IMR-90 (cell line): ENCODE data around the gene WDR27. TPM values are rescaled to one million over a fixed set of nuclear protein-coding genes. Genes with fewer than 3 reads are reported as not detected.

Source experiments
- ATAC-seq: fragments of 200-7000 bp; cut with Tn5 transposase; 2 replicates; pipeline ENCODE4 v1.9.1; 2020; ENCODE audit warnings: low read depth, mild to moderate bottlenecking, moderate library complexity
- BruUV-seq: library from RNA; stranded (reverse); fragments of 400-500 nt; replicated peaks from 2 replicates; lab custom pipeline; 2021; lab: Mats Ljungman, UMichigan
- CTCF ChIA-PET: fragments of 300-600 bp; formaldehyde crosslinking; extraction: SDS; loops from one replicate; lab custom pipeline; 2021; ENCODE audit warnings: antibody characterized with exemption; lab: Yijun Ruan, JAX
- POLR2A ChIA-PET: fragments of 300-600 bp; sonication (Branson Sonifier 250); formaldehyde crosslinking; loops from one replicate; lab custom pipeline; 2022; ENCODE audit warnings: antibody characterized with exemption; ENCODE audit not compliant: unreplicated experiment; lab: Charles Lee
- DNase-seq: peaks from one replicate; pipeline ENCODE4 v3.0.0; 2013
- H2AFZ ChIP-seq: replicated peaks from 2 replicates; pipeline ENCODE3; 2013; ENCODE audit warnings: low read length, mild to moderate bottlenecking; ENCODE audit not compliant: poor library complexity
- H2AK5ac ChIP-seq: 2 replicates; pipeline ENCODE4 v1.6.1; 2013; ENCODE audit warnings: low read depth, low read length, inconsistent platforms
- H2AK9ac ChIP-seq: replicated peaks from 2 replicates; pipeline ENCODE3; 2013; ENCODE audit warnings: mild to moderate bottlenecking, low read depth, low read length, moderate library complexity; ENCODE audit not compliant: poor library complexity
- H2BK120ac ChIP-seq: 2 replicates; pipeline ENCODE4 v1.6.1; 2013; ENCODE audit warnings: low read depth, low read length, inconsistent platforms
- H2BK15ac ChIP-seq: 3 replicates; pipeline ENCODE4 v1.6.1; 2013; ENCODE audit warnings: low read depth, low read length, inconsistent platforms
- H2BK20ac ChIP-seq: 2 replicates; pipeline ENCODE4 v1.6.1; 2013; ENCODE audit warnings: low read depth, mild to moderate bottlenecking, inconsistent platforms, low read length, moderate library complexity
- H2BK5ac ChIP-seq: 2 replicates; pipeline ENCODE4 v1.6.1; 2013; ENCODE audit warnings: mild to moderate bottlenecking, low read depth, low read length, inconsistent platforms; ENCODE audit not compliant: poor library complexity, severe bottlenecking
- H3K14ac ChIP-seq: replicated peaks from 2 replicates; pipeline ENCODE4 v1.6.1; 2013; ENCODE audit warnings: low read depth, low read length, inconsistent platforms
- H3K18ac ChIP-seq: 2 replicates; pipeline ENCODE4 v1.6.1; 2013; ENCODE audit warnings: low read depth, low read length, control low read depth
- H3K23ac ChIP-seq: 2 replicates; pipeline ENCODE4 v1.6.1; 2013; ENCODE audit warnings: low read depth, low read length, inconsistent platforms
- H3K27ac ChIP-seq: 2 replicates; pipeline ENCODE4 v1.5.1; 2013; ENCODE audit warnings: mild to moderate bottlenecking, control low read depth, low read length; ENCODE audit not compliant: insufficient read depth
- H3K27me3 ChIP-seq: 2 replicates; pipeline ENCODE4 v1.6.1; 2013; ENCODE audit warnings: low read length; ENCODE audit not compliant: control insufficient read depth, insufficient read depth
- H3K36me3 ChIP-seq: 2 replicates; pipeline ENCODE4 v1.6.1; 2013; ENCODE audit warnings: low read length, mixed read lengths; ENCODE audit not compliant: control insufficient read depth, insufficient read depth
- H3K4ac ChIP-seq: 2 replicates; pipeline ENCODE4 v1.6.1; 2013; ENCODE audit warnings: low read depth, low read length, inconsistent platforms
- H3K4me1 ChIP-seq: 2 replicates; pipeline ENCODE4 v1.6.1; 2013; ENCODE audit warnings: low read length, mixed read lengths; ENCODE audit not compliant: control insufficient read depth, insufficient read depth
- H3K4me2 ChIP-seq: 2 replicates; pipeline ENCODE4 v1.6.1; 2013; ENCODE audit warnings: low read depth, mild to moderate bottlenecking, control low read depth, low read length, moderate library complexity
- H3K4me3 ChIP-seq: 2 replicates; pipeline ENCODE4 v1.5.1; 2013; ENCODE audit warnings: low read depth, mild to moderate bottlenecking, control low read depth, low read length, moderate library complexity; ENCODE audit not compliant: insufficient read depth
- H3K56ac ChIP-seq: 2 replicates; pipeline ENCODE4 v1.6.1; 2013; ENCODE audit warnings: low read length, inconsistent platforms; ENCODE audit not compliant: insufficient read depth; ENCODE audit errors: extremely low read depth
- H3K79me1 ChIP-seq, 2 experiments: 2 replicates each; pipeline ENCODE4 v1.6.1; 2013; ENCODE audit warnings: low read length in 2 of 2, inconsistent platforms in 1 of 2, low read depth in 1 of 2
- H3K9ac ChIP-seq: 2 replicates; pipeline ENCODE4 v1.6.1; 2013; ENCODE audit warnings: low read depth, low read length, control low read depth
- H3K9me1 ChIP-seq: 2 replicates; pipeline ENCODE4 v1.6.1; 2013; ENCODE audit warnings: low read length, inconsistent platforms; ENCODE audit not compliant: insufficient read depth
- H3K9me3 ChIP-seq: 2 replicates; pipeline ENCODE4 v1.6.1; 2013; ENCODE audit warnings: low read length; ENCODE audit not compliant: control insufficient read depth, insufficient read depth
- H4K20me1 ChIP-seq: 2 replicates; pipeline ENCODE4 v1.6.1; 2013; ENCODE audit warnings: low read length, inconsistent platforms; ENCODE audit not compliant: insufficient read depth
- H4K5ac ChIP-seq: 2 replicates; pipeline ENCODE4 v1.6.1; 2013; ENCODE audit warnings: mild to moderate bottlenecking, low read depth, low read length, control low read depth
- H4K8ac ChIP-seq, 2 experiments: 2 replicates each; pipeline ENCODE4 v1.6.1; 2013; ENCODE audit warnings: low read depth in 2 of 2, low read length in 2 of 2, control low read depth in 1 of 2, inconsistent platforms in 1 of 2
- H4K91ac ChIP-seq: 2 replicates; pipeline ENCODE4 v1.6.1; 2013; ENCODE audit warnings: low read depth, low read length, inconsistent platforms; ENCODE audit not compliant: insufficient read depth
- BHLHE40 ChIP-seq: fragments of 150-350 bp; IDR thresholded peaks from 2 replicates; pipeline ENCODE4 v1.6.1; 2016; ENCODE audit warnings: mild to moderate bottlenecking, low read depth, low read length
- CEBPB ChIP-seq: IDR thresholded peaks from 2 replicates; pipeline ENCODE4 v1.6.1; 2012; ENCODE audit warnings: low read depth, low read length, improper control_type of control experiment
- CHD1 ChIP-seq: IDR thresholded peaks from 2 replicates; pipeline ENCODE4 v1.6.1; 2012; ENCODE audit warnings: low read depth, low read length, improper control_type of control experiment
- CTCF ChIP-seq: conservative IDR thresholded peaks from 2 replicates; pipeline ENCODE4 v1.5.1; 2012; ENCODE audit warnings: mild to moderate bottlenecking, low read depth, low read length, improper control_type of control experiment
- ELK1 ChIP-seq: fragments of 150-350 bp; IDR thresholded peaks from 2 replicates; pipeline ENCODE4 v1.6.1; 2016; ENCODE audit warnings: low read depth, mild to moderate bottlenecking, low read length, moderate library complexity, borderline replicate concordance
- FOS ChIP-seq: fragments of 150-350 bp; IDR thresholded peaks from 2 replicates; pipeline ENCODE4 v1.6.1; 2016; ENCODE audit warnings: low read depth, low read length
- MAFK ChIP-seq: IDR thresholded peaks from 2 replicates; pipeline ENCODE4 v1.6.1; 2012; ENCODE audit warnings: low read depth, low read length, improper control_type of control experiment
- MAZ ChIP-seq: IDR thresholded peaks from 2 replicates; pipeline ENCODE4 v1.6.1; 2012; ENCODE audit warnings: low read depth, mild to moderate bottlenecking, low read length, improper control_type of control experiment, moderate library complexity, borderline replicate concordance
- MXI1 ChIP-seq: IDR thresholded peaks from 2 replicates; pipeline ENCODE4 v1.6.1; 2012; ENCODE audit warnings: low read depth, mild to moderate bottlenecking, low read length, moderate library complexity, borderline replicate concordance
- NFE2L2 ChIP-seq: fragments of 150-350 bp; IDR thresholded peaks from 2 replicates; pipeline ENCODE4 v1.6.1; 2016; ENCODE audit warnings: low read depth, mild to moderate bottlenecking, low read length
- POLR2A ChIP-seq: IDR thresholded peaks from 2 replicates; pipeline ENCODE4 v1.6.1; 2012; ENCODE audit warnings: mild to moderate bottlenecking, low read depth, low read length
- RAD21 ChIP-seq: IDR thresholded peaks from 2 replicates; pipeline ENCODE4 v1.6.1; 2012; ENCODE audit warnings: low read length, improper control_type of control experiment
- RCOR1 ChIP-seq: IDR thresholded peaks from 2 replicates; pipeline ENCODE4 v1.6.1; 2012; ENCODE audit warnings: mild to moderate bottlenecking, low read length, improper control_type of control experiment; ENCODE audit not compliant: insufficient replicate concordance
- RFX5 ChIP-seq: IDR thresholded peaks from 2 replicates; pipeline ENCODE4 v1.8.0; 2012; ENCODE audit warnings: low read depth, mild to moderate bottlenecking, low read length, moderate library complexity
- SMC3 ChIP-seq: fragments of 150-350 bp; IDR thresholded peaks from 2 replicates; pipeline ENCODE4 v1.6.1; 2016; ENCODE audit warnings: low read depth, mild to moderate bottlenecking, antibody characterized with exemption, low read length, moderate library complexity
- USF2 ChIP-seq: fragments of 150-350 bp; IDR thresholded peaks from 2 replicates; pipeline ENCODE4 v1.6.1; 2017; ENCODE audit warnings: mild to moderate bottlenecking, antibody characterized with exemption, low read length, low read depth
- WGBS, 2 experiments: methylation state at CpG; one replicate each; pipeline versions ENCODE4 v1.1.5 to v1.1.7; 2013; ENCODE audit warnings: missing lambda C conversion rate in 2 of 2; ENCODE audit not compliant: insufficient read length in 1 of 2; ENCODE audit errors: extremely low coverage in 2 of 2; 5-methylcytosine and 5-hydroxymethylcytosine counted together
- dilution Hi-C: fragments of 300-500 bp; cut with HindIII; formaldehyde crosslinking; loops from one replicate; pipeline ENCODE4 v1.14.3; 2018; ENCODE audit warnings: low sequenced_read_pairs; ENCODE audit not compliant: unreplicated experiment
- in situ Hi-C: fragments of 300-500 bp; cut with MboI; formaldehyde crosslinking; loops from 3 replicates; pipeline ENCODE4 v1.14.3; 2019; ENCODE audit warnings: low sequenced_read_pairs, inconsistent platforms, mixed read lengths
- intact Hi-C: fragments of 100-400 bp; cut with micrococcal nuclease; formaldehyde crosslinking; loops from 2 replicates; pipeline ENCODE4 v1.10.0; 2022
- polyA plus RNA-seq, 3 experiments: library from polyadenylated mRNA; depleted of rRNA; stranded (reverse); fragments of >200 nt; gene quantifications; 2 replicates each; pipeline ENCODE4 v1.2.3, GENCODE V29; 2012; ENCODE audit warnings: low replicate concordance in 1 of 3
- total RNA-seq: library from RNA; depleted of rRNA; stranded (reverse); fragments of >200 nt; gene quantifications from 2 replicates; pipeline ENCODE4 v1.2.3, GENCODE V29; 2012

The WDR27 gene
- total and polyA plus RNA-seq, 2 of the 4 experiments (the other 2 are of a cell fraction), result 7.0 to 18.5 TPM

GRCh38 chr6:169626169-169626568 lies 75.7 kb downstream of the WDR27 start:
- no CpG with 5 or more reads among the region's 8 CpGs for WGBS, 2 experiments
- H3K9ac ChIP-seq, result no peak overlapping the region
- H2AK9ac ChIP-seq, result no peak overlapping the region
- no peak overlapping the region for H3K14ac ChIP-seq
- ATAC-seq (no peak), DNase-seq (no peak)
- CTCF ChIA-PET, result no interaction called here
- no peak overlapping the region for H2AK5ac ChIP-seq
- no peak overlapping the region for H2BK120ac ChIP-seq
- H3K4ac ChIP-seq, result no peak overlapping the region
- no peak overlapping the region for H4K8ac ChIP-seq
- H4K5ac ChIP-seq, result no peak overlapping the region
- peaks cover 6% of the 10 kb centered on the region for H3K9me1 ChIP-seq
- H3K36me3 ChIP-seq, result peaks cover 33% of the 10 kb centered on the region
- H2BK20ac ChIP-seq, result no peak overlapping the region
- H2BK5ac ChIP-seq, result no peak overlapping the region
- H3K4me2 ChIP-seq, result no peak overlapping the region
- no peak overlapping the region for H3K23ac ChIP-seq
- no peaks in the 10 kb centered on the region for H3K27me3 ChIP-seq
- no peak overlapping the region; the same call in 2 of the 3 replicates for H2BK15ac ChIP-seq
- intact Hi-C loops (no loop called here), dilution Hi-C loops (no loop called here), in situ Hi-C loops (no loop called here)
- H3K9me3 ChIP-seq, result no peaks in the 10 kb centered on the region; the same call in 1 of the 2 replicates
- no TSS peak for BruUV-seq
- H3K4me1 ChIP-seq, result peaks cover 5% of the 10 kb centered on the region
- H4K20me1 ChIP-seq, result no peaks in the 10 kb centered on the region
- no peaks in the 10 kb centered on the region; a peak in 1 of 4 replicates for H3K79me1 ChIP-seq
- no peak overlapping the region for H3K18ac ChIP-seq
- H4K91ac ChIP-seq, result no peak overlapping the region
- POLR2A ChIA-PET, result no interaction called here
- H3K27ac ChIP-seq, result no peak overlapping the region
- no peak overlapping the region for H2AFZ ChIP-seq
- no peak for TF ChIP-seq RFX5
- TF ChIP-seq USF2, result no peak
- TF ChIP-seq RCOR1, result no peak
- no peak for TF ChIP-seq SMC3
- TF ChIP-seq MXI1, result no peak
- no peak for TF ChIP-seq BHLHE40
- no peak for TF ChIP-seq MAFK
- no peak for TF ChIP-seq CHD1
- no peak for TF ChIP-seq NFE2L2
- no peak for TF ChIP-seq CEBPB
- TF ChIP-seq MAZ, result no peak
- no peak for TF ChIP-seq CTCF
- no peak for TF ChIP-seq RAD21
- TF ChIP-seq POLR2A, result no peak
- no peak for TF ChIP-seq ELK1
- no peak for TF ChIP-seq FOS
- H3K4me3 ChIP-seq, result no peak overlapping the region
- H3K56ac ChIP-seq, result no peak overlapping the region
